K562 (cell line): ENCODE results near the gene EML6. TPM values are rescaled to one million over a fixed set of nuclear protein-coding genes. Genes with fewer than 3 reads are reported as not detected.

Source experiments
- ATAC-seq: fragments of 200-7000 bp; cut with Tn5 transposase; 3 replicates; pipeline ENCODE4 v1.9.1; 2020; ENCODE audit warnings: moderate library complexity
- BruUV-seq: library from RNA; stranded (reverse); fragments of 400-500 nt; replicated peaks from 2 replicates; lab custom pipeline; 2021; lab: Mats Ljungman, UMichigan
- CTCF ChIA-PET: fragments of 300-600 bp; formaldehyde crosslinking; extraction: SDS; loops from one replicate; lab custom pipeline; 2021; ENCODE audit warnings: low intra/inter-chr PET ratio; lab: Yijun Ruan, JAX
- POLR2A ChIA-PET: fragments of 300-600, 350-650 bp; sonication (Branson Sonifier 250); formaldehyde crosslinking; extraction: SDS; loops from one replicate; lab custom pipeline; 2021; ENCODE audit warnings: antibody characterized with exemption, inconsistent platforms; lab: Yijun Ruan, JAX
- DNase-seq, 4 experiments: peaks; one replicate each; pipeline versions ENCODE4 v3.0.0 to v3.0.0-alpha.2; 2011 to 2018; ENCODE audit warnings: low spot score in 3 of 4, mixed read lengths in 3 of 4; ENCODE audit errors: extremely low read depth in 1 of 4
- FAIRE-seq: peaks from 2 replicates; lab custom pipeline; 2011; peaks lifted over from hg19 to GRCh38; lab: Jason Lieb, UNC
- H2AFZ ChIP-seq: 2 replicates; pipeline ENCODE4 v1.6.0; 2011; ENCODE audit warnings: low read depth, low read length, control low read depth, inconsistent platforms
- H3K27ac ChIP-seq: fragments of 200-600 bp; 3 replicates; pipeline ENCODE4 v1.8.0; 2011; ENCODE audit warnings: low read depth, mild to moderate bottlenecking, control low read depth, inconsistent platforms, low read length, moderate library complexity, mixed read lengths; ENCODE audit errors: extremely low read depth
- H3K27me3 ChIP-seq, 2 experiments: fragments of 300-600 bp in 1 of 2; 2 replicates in 1 of 2; 3 replicates in 1 of 2; pipeline versions ENCODE4 v1.6.0 to v1.8.0; 2011; ENCODE audit warnings: inconsistent platforms in 2 of 2, low read length in 2 of 2, mild to moderate bottlenecking in 1 of 2, mixed read lengths in 1 of 2, moderate library complexity in 1 of 2; ENCODE audit not compliant: control insufficient read depth in 2 of 2, insufficient read depth in 2 of 2
- H3K36me3 ChIP-seq: fragments of 300-600 bp; 3 replicates; pipeline ENCODE4 v1.8.0; 2011; ENCODE audit warnings: mild to moderate bottlenecking, low read length, inconsistent platforms; ENCODE audit not compliant: control insufficient read depth, insufficient read depth
- H3K4me1 ChIP-seq, 2 experiments: fragments of 200-600 bp in 1 of 2; replicated peaks in 1 of 2; 2 replicates in 1 of 2; 3 replicates in 1 of 2; pipeline versions ENCODE4 v1.5.1 to v1.8.0; 2011; ENCODE audit warnings: inconsistent platforms in 2 of 2, low read length in 2 of 2, mild to moderate bottlenecking in 1 of 2, mixed read lengths in 1 of 2, moderate library complexity in 1 of 2; ENCODE audit not compliant: control insufficient read depth in 2 of 2, insufficient read depth in 2 of 2
- H3K4me2 ChIP-seq: 2 replicates; pipeline ENCODE4 v1.6.1; 2011; ENCODE audit warnings: low read length, control low read depth, inconsistent platforms, mixed read lengths; ENCODE audit not compliant: insufficient read depth
- H3K4me3 ChIP-seq: fragments of 200-600 bp; sonication (generic), shearing (Covaris generic); 2 replicates; pipeline ENCODE4 v1.5.1; 2016; ENCODE audit warnings: control low read depth, inconsistent platforms
- H3K79me2 ChIP-seq: fragments of 200-600 bp; 3 replicates; pipeline ENCODE4 v1.8.0; 2011; ENCODE audit warnings: low read length, inconsistent platforms; ENCODE audit not compliant: control insufficient read depth, insufficient read depth
- H3K9ac ChIP-seq, 2 experiments: 2 replicates each; pipeline versions ENCODE4 v1.6.0 to v1.6.1; 2011; ENCODE audit warnings: low read depth in 2 of 2, low read length in 2 of 2, control low read depth in 1 of 2, inconsistent platforms in 1 of 2, mild to moderate bottlenecking in 1 of 2, mixed read lengths in 1 of 2; ENCODE audit not compliant: insufficient read depth in 1 of 2
- H3K9me1 ChIP-seq: one replicate; pipeline ENCODE4 v1.6.0; 2011; ENCODE audit warnings: inconsistent platforms, mild to moderate bottlenecking, low read length, moderate library complexity; ENCODE audit not compliant: control insufficient read depth, insufficient read depth
- H3K9me3 ChIP-seq: replicated peaks from 2 replicates; pipeline ENCODE4 v1.5.1; 2011; ENCODE audit warnings: low read depth, low read length, inconsistent platforms; ENCODE audit not compliant: control insufficient read depth, insufficient read depth
- H4K20me1 ChIP-seq: replicated peaks from 2 replicates; pipeline ENCODE4 v1.6.1; 2011; ENCODE audit warnings: low read length, inconsistent platforms, mixed read lengths; ENCODE audit not compliant: control insufficient read depth, insufficient read depth
- ARID1B ChIP-seq: fragments of 450-650 bp; IDR thresholded peaks from 2 replicates; pipeline ENCODE4 v1.6.1; 2016; ENCODE audit warnings: antibody characterized with exemption, mild to moderate bottlenecking, inconsistent platforms
- BRF1 ChIP-seq: IDR thresholded peaks from 3 replicates; pipeline ENCODE4 v1.6.1; 2011; ENCODE audit warnings: borderline replicate concordance, mild to moderate bottlenecking; ENCODE audit not compliant: insufficient read length; ENCODE audit errors: extremely low read depth
- CBFA2T2 ChIP-seq: fragments of 450-650 bp; conservative IDR thresholded peaks from 2 replicates; pipeline ENCODE4 v1.6.1; 2017; ENCODE audit warnings: mild to moderate bottlenecking
- CBFA2T3 ChIP-seq: fragments of 450-650 bp; IDR thresholded peaks from 2 replicates; pipeline ENCODE4 v1.6.1; 2017
- ELF4 ChIP-seq: fragments of 450-650 bp; formaldehyde crosslinking; IDR thresholded peaks from 2 replicates; pipeline ENCODE4 v1.4.0; 2022; ENCODE audit warnings: missing genetic modification characterization
- MYC ChIP-seq, 2 experiments: fragments of 250-450 bp in 1 of 2; sonication (Bioruptor Pico) in 1 of 2; IDR thresholded peaks; 2 replicates each; pipeline versions ENCODE4 v1.5.1 to v1.6.1; 2012 to 2021; ENCODE audit warnings: low read depth in 2 of 2, borderline replicate concordance in 1 of 2, improper control_type of control experiment in 1 of 2, low read length in 1 of 2, mild to moderate bottlenecking in 1 of 2, moderate library complexity in 1 of 2
- NFIC ChIP-seq: fragments of 450-650 bp; IDR thresholded peaks from 2 replicates; pipeline ENCODE4 v1.6.1; 2017; ENCODE audit warnings: mild to moderate bottlenecking, inconsistent platforms
- POLR2AphosphoS5 ChIP-seq: IDR thresholded peaks from 2 replicates; pipeline ENCODE4 v1.6.1; 2011; ENCODE audit warnings: mild to moderate bottlenecking, low read depth, low read length, moderate library complexity; ENCODE audit not compliant: control insufficient read depth, insufficient read depth
- RCOR1 ChIP-seq, 2 experiments: IDR thresholded peaks; 2 replicates each; pipeline ENCODE4 v1.6.1; 2012; ENCODE audit warnings: low read depth in 2 of 2, low read length in 2 of 2, borderline replicate concordance in 1 of 2, improper control_type of control experiment in 1 of 2
- TAL1 ChIP-seq: fragments of 450-650 bp; IDR thresholded peaks from 2 replicates; pipeline ENCODE4 v1.6.1; 2016; ENCODE audit warnings: mild to moderate bottlenecking
- THRA ChIP-seq: fragments of 450-650 bp; IDR thresholded peaks from 2 replicates; pipeline ENCODE4 v1.6.1; 2017; ENCODE audit warnings: mild to moderate bottlenecking, moderate library complexity
- ZNF384 ChIP-seq: IDR thresholded peaks from 2 replicates; pipeline ENCODE4 v1.6.1; 2012; ENCODE audit warnings: low read depth, low read length, improper control_type of control experiment
- WGBS: fragments of 100-300 bp; shearing (Covaris generic); methylation state at CpG from one replicate; pipeline ENCODE4 v1.1.6; 2016; ENCODE audit warnings: low coverage, mixed read lengths; ENCODE audit not compliant: insufficient coverage; ENCODE audit errors: missing lambda C conversion rate; 5-methylcytosine and 5-hydroxymethylcytosine counted together
- in situ Hi-C: fragments of 300-500 bp; cut with MboI; formaldehyde crosslinking; loops from 4 replicates; pipeline ENCODE4 v1.15.0; 2018; ENCODE audit warnings: inconsistent platforms, mixed read lengths
- intact Hi-C: fragments of 100-400 bp; cut with micrococcal nuclease; formaldehyde crosslinking; loops from 2 replicates; pipeline ENCODE4 v1.14.2; 2022
- polyA plus RNA-seq, 8 experiments: library from polyadenylated mRNA; depleted of rRNA in 4 of 8; stranded (reverse) in 5 of 8; unstranded in 3 of 8; fragments of >200 nt; fragmentation: Nextera tagmentation in 2 of 8; fragmentation: Illumina TruSeq in 1 of 8; extraction: Ambion mirVana in 2 of 8; extraction: Trizol in 1 of 8; gene quantifications; 2 replicates each; pipeline versions ENCODE4 v1.2.1 to v1.2.3, GENCODE V29; 2011 to 2014; ENCODE audit warnings: inconsistent platforms in 1 of 8, missing spikeins in 1 of 8
- total RNA-seq, 7 experiments: library from RNA; depleted of rRNA in 6 of 7; stranded (reverse); fragments of >200 nt in 6 of 7; fragmentation: Illumina TruSeq in 2 of 7; extraction: Trizol in 2 of 7; gene quantifications; 2 replicates each; pipeline versions ENCODE4 v1.2.1 to v1.2.3, GENCODE V29; 2011 to 2021; ENCODE audit warnings: low replicate concordance in 1 of 7

EML6 gene
- total and polyA plus RNA-seq, 9 of the 15 experiments (the other 6 are each of a cell fraction or from before 2014, with no cell fraction given): 0.07 to 0.56 (median 0.25) TPM

DNA sequence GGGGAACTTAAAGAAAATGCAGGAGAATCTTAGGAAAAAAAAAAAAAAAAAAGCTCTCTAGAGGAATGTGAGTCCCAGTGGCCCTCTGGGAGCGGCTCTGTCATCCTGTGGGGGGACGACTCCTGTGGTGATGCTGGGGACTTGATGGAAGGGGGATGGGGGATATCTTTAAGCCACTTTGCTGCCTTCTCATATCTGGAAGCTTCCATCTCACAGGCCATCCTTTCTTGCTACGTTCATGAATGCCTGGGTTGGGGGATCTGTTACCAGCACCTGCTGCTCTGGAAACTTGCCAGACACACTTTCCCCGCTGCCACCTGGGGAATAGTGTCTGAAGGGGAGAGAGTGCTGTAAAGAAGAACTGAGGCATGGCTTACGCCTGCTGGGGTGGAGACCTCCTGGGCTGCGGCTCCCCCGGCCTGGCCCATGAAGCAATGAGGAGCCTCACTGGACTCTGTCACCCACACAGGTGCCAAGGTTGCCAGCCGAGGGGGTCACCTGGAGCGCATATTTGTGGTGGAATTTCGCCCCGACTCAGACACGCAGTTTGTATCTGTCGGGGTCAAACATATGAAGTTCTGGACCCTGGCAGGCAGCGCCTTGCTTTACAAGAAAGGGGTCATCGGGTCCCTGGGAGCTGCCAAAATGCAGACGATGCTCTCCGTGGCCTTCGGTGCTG, 234.0 kb downstream of the EML6 start:
- no peaks in the 10 kb centered on the region for H3K79me2 ChIP-seq
- H3K9me1 ChIP-seq: no peaks in the 10 kb centered on the region
- H3K27me3 ChIP-seq: no peaks in the 10 kb centered on the region; a peak in 1 of 5 replicates
- H3K4me1 ChIP-seq: peaks cover 35 to 43% of the 10 kb centered on the region in 2 experiments
- ChIA-PET CTCF (no interaction called here), POLR2A (interaction anchor here (0.6 to 2.7 kb wide), 7 partner anchors 8 to 237 kb away, joined by 3 to 16 read pairs (median 9); no protein-coding TSS in a partner anchor)
- no TSS peak for BruUV-seq
- no peak overlapping the region for H3K4me3 ChIP-seq
- DNase-seq: peak; percentile 32 to 72 (median 48)
- H3K9me3 ChIP-seq: no peaks in the 10 kb centered on the region
- H3K36me3 ChIP-seq: no peaks in the 10 kb centered on the region
- TF ChIP-seq CBFA2T2 (peak; percentile 51), RCOR1 (IDR thresholded peaks at IDR 0.05; ENCODE audit: borderline replicate concordance in 1 of 2, low read depth in 2 of 2, low read length in 2 of 2) (0 out of 4 replicates have a peak, but pooled peaks of 1 of the 2 experiments have one; percentile 7), CBFA2T3 (peak; percentile 74), TAL1 (peak; percentile 26; the same call in 1 of the 2 replicates), BRF1 (no peak), NFIC (peak; percentile 78), ARID1B (0 out of 2 replicates have a peak, but pooled peaks have one; percentile 17), POLR2AphosphoS5 (peak; percentile 34; the same call in 1 of the 2 replicates), MYC (IDR thresholded peaks at IDR 0.05; ENCODE audit: low read depth, low read length) (no peak), MYC (CRISPR knock-in tag; IDR thresholded peaks at IDR 0.05; ENCODE audit: borderline replicate concordance, low read depth) (no peak), ELF4 (no peak), ZNF384 (peak; percentile 37; the same call in 1 of the 2 replicates), THRA (no peak)
- TF ChIP-seq, all 486 proteins: peak for 8
- no peak overlapping the region; the same call in 1 of the 2 replicates for H3K4me2 ChIP-seq
- peak overlapping the region; percentile 90 for H2AFZ ChIP-seq
- no peaks in the 10 kb centered on the region for H4K20me1 ChIP-seq
- WGBS: 78% methylated on average over 18 of the region's 18 CpGs
- in situ Hi-C loops (no loop called here), intact Hi-C loops (no loop called here)
- ATAC-seq: peak; percentile 14; the same call in 2 of the 3 replicates
- no peak overlapping the region for H3K27ac ChIP-seq
- H3K9ac ChIP-seq: peak overlapping the region; percentile 31 to 78; a peak in 2 of 4 replicates
- no peak for FAIRE-seq
